HepG2 (cell line): ENCODE data around the gene GTF2E1. TPM values are rescaled to one million over a fixed set of nuclear protein-coding genes. Genes with fewer than 3 reads are reported as not detected.

Experiments used
- ATAC-seq: fragments of 200-7000 bp; cut with Tn5 transposase; 3 replicates; pipeline ENCODE4 v1.9.1; 2020; ENCODE audit warnings: mild to moderate bottlenecking, moderate library complexity
- BruUV-seq: library from RNA; stranded (reverse); fragments of 400-500 nt; replicated peaks from 2 replicates; lab custom pipeline; 2021; lab: Mats Ljungman, UMichigan
- CTCF ChIA-PET: fragments of 300-600 bp; formaldehyde crosslinking; extraction: SDS; loops from one replicate; lab custom pipeline; 2021; ENCODE audit warnings: low total read pairs, inconsistent platforms, low intra/inter-chr PET ratio; lab: Yijun Ruan, JAX
- POLR2A ChIA-PET: fragments of 350-600 bp; sonication (Branson Sonifier 250); formaldehyde crosslinking; loops from one replicate; lab custom pipeline; 2020; ENCODE audit warnings: antibody characterized with exemption, inconsistent platforms; lab: Yijun Ruan, JAX
- DNase-seq: peaks from one replicate; pipeline ENCODE4 v3.0.0-alpha.2; 2015; ENCODE audit warnings: low spot score
- FAIRE-seq: peaks from 3 replicates; lab custom pipeline; 2011; peaks lifted over from hg19 to GRCh38; lab: Jason Lieb, UNC
- H2AFZ ChIP-seq: one replicate; pipeline ENCODE4 v1.6.1; 2011; ENCODE audit warnings: low read length, inconsistent platforms
- H3K27ac ChIP-seq: fragments of 300-600 bp; 3 replicates; pipeline ENCODE4 v1.8.0; 2011; ENCODE audit warnings: mixed run types, mild to moderate bottlenecking, mixed read lengths, low read length, inconsistent platforms; ENCODE audit not compliant: insufficient read depth; ENCODE audit errors: extremely low read length
- H3K27me3 ChIP-seq, 2 experiments: fragments of 200-600 bp in 1 of 2; 2 replicates in 1 of 2; 3 replicates in 1 of 2; pipeline versions ENCODE4 v1.6.0 to v1.8.0; 2011; ENCODE audit warnings: low read length in 2 of 2, mild to moderate bottlenecking in 2 of 2, moderate library complexity in 2 of 2, inconsistent platforms in 1 of 2; ENCODE audit not compliant: insufficient read depth in 2 of 2, control insufficient read depth in 1 of 2
- H3K36me3 ChIP-seq, 2 experiments: fragments of 200-600 bp in 1 of 2; replicated peaks in 1 of 2; 2 replicates in 1 of 2; 3 replicates in 1 of 2; pipeline versions ENCODE4 v1.5.1 to v1.8.0; 2011; ENCODE audit warnings: low read length in 2 of 2, inconsistent platforms in 1 of 2; ENCODE audit not compliant: insufficient read depth in 2 of 2, control insufficient read depth in 1 of 2
- H3K4me1 ChIP-seq: 2 replicates; pipeline ENCODE4 v1.5.1; 2012; ENCODE audit warnings: low read length, inconsistent platforms; ENCODE audit not compliant: insufficient read depth
- H3K4me2 ChIP-seq: 2 replicates; pipeline ENCODE4 v1.6.0; 2011; ENCODE audit warnings: low read depth, low read length, inconsistent platforms
- H3K4me3 ChIP-seq, 3 experiments: fragments of 200-600 bp in 1 of 3; sonication (generic), shearing (Covaris generic) in 1 of 3; replicated peaks in 1 of 3; 2 replicates each; pipeline ENCODE4 v1.5.1; 2011 to 2016; ENCODE audit warnings: low read length in 3 of 3, inconsistent platforms in 2 of 3, low read depth in 2 of 3, mild to moderate bottlenecking in 2 of 3, control low read depth in 1 of 3, mixed read lengths in 1 of 3; ENCODE audit not compliant: insufficient read depth in 1 of 3
- H3K79me2 ChIP-seq: one replicate; pipeline ENCODE4 v1.6.1; 2011; ENCODE audit warnings: low read length, inconsistent platforms; ENCODE audit not compliant: insufficient read depth
- H3K9ac ChIP-seq: 2 replicates; pipeline ENCODE4 v1.6.0; 2011; ENCODE audit warnings: mild to moderate bottlenecking, low read depth, low read length, inconsistent platforms; ENCODE audit not compliant: insufficient read depth
- H3K9me3 ChIP-seq: 2 replicates; pipeline ENCODE4 v1.5.1; 2012; ENCODE audit warnings: mild to moderate bottlenecking, low read length
- H4K20me1 ChIP-seq: 2 replicates; pipeline ENCODE4 v1.6.0; 2011; ENCODE audit warnings: inconsistent platforms, mild to moderate bottlenecking, low read length, moderate library complexity; ENCODE audit not compliant: insufficient read depth
- CEBPZ ChIP-seq: IDR thresholded peaks from 2 replicates; pipeline ENCODE4 v1.6.1; 2012; ENCODE audit warnings: low read length, improper control_type of control experiment
- CREBL2 ChIP-seq: sonication (generic); formaldehyde crosslinking; IDR thresholded peaks from 2 replicates; pipeline ENCODE4 v1.8.1; 2023; ENCODE audit warnings: missing genetic modification reagents, mild to moderate bottlenecking, borderline replicate concordance
- ELF3 ChIP-seq: IDR thresholded peaks from 2 replicates; pipeline ENCODE4 v1.6.1; 2016; ENCODE audit warnings: missing genetic modification reagents, missing compliant biosample characterization
- FLYWCH1 ChIP-seq: sonication (generic); formaldehyde crosslinking; IDR thresholded peaks from 2 replicates; pipeline ENCODE4 v1.8.1; 2023; ENCODE audit warnings: mild to moderate bottlenecking, missing genetic modification reagents
- HDAC6 ChIP-seq: fragments of 200-600 bp; sonication (generic); IDR thresholded peaks from 2 replicates; pipeline ENCODE4 v1.7.0; 2017; ENCODE audit warnings: mild to moderate bottlenecking, antibody characterized with exemption, low read length, low read depth
- HNF4A ChIP-seq: sonication (generic); formaldehyde crosslinking; IDR thresholded peaks from 2 replicates; pipeline ENCODE4 v1.4.0; 2020; ENCODE audit warnings: missing genetic modification reagents
- HNRNPLL ChIP-seq: fragments of 200-400 bp; formaldehyde crosslinking; IDR thresholded peaks from 2 replicates; pipeline ENCODE4 v1.6.1; 2017; ENCODE audit warnings: mild to moderate bottlenecking, low read depth, low read length; ENCODE audit not compliant: poor library complexity, severe bottlenecking
- MATR3 ChIP-seq: sonication (generic); formaldehyde crosslinking; IDR thresholded peaks from 2 replicates; pipeline ENCODE4 v1.4.0; 2020; ENCODE audit warnings: missing genetic modification reagents
- POLR2AphosphoS5 ChIP-seq: IDR thresholded peaks from 2 replicates; pipeline ENCODE4 v1.6.1; 2012; ENCODE audit warnings: low read depth, low read length
- RXRB ChIP-seq: IDR thresholded peaks from 2 replicates; pipeline ENCODE4 v1.6.1; 2016; ENCODE audit warnings: borderline replicate concordance, missing genetic modification reagents, missing compliant biosample characterization
- ZNF17 ChIP-seq: sonication (generic); formaldehyde crosslinking; IDR thresholded peaks from 2 replicates; pipeline ENCODE4 v1.5.0; 2020; ENCODE audit warnings: mild to moderate bottlenecking, missing genetic modification reagents
- ZNF331 ChIP-seq: sonication (generic); formaldehyde crosslinking; IDR thresholded peaks from 2 replicates; pipeline ENCODE4 v1.4.0; 2020; ENCODE audit warnings: missing genetic modification reagents
- ZNF598 ChIP-seq: sonication (generic); formaldehyde crosslinking; IDR thresholded peaks from 2 replicates; pipeline ENCODE4 v1.5.1; 2020; ENCODE audit warnings: mild to moderate bottlenecking, missing genetic modification reagents, borderline replicate concordance
- ZSCAN25 ChIP-seq: sonication (generic); formaldehyde crosslinking; IDR thresholded peaks from 2 replicates; pipeline ENCODE4 v1.8.0; 2022; ENCODE audit warnings: mild to moderate bottlenecking, missing genetic modification reagents
- in situ Hi-C: cut with HindIII; loops from 2 replicates; pipeline ENCODE4 v1.10.0; 2017; ENCODE audit warnings: low pct_unique_long_range_greater_than_20kb; ENCODE audit not compliant: extremely low pct_ligation_motif_present
- intact Hi-C: fragments of 100-400 bp; cut with micrococcal nuclease; formaldehyde crosslinking; loops from one replicate; pipeline ENCODE4 v1.10.0; 2022; ENCODE audit not compliant: unreplicated experiment
- polyA plus RNA-seq, 8 experiments: library from polyadenylated mRNA; depleted of rRNA in 3 of 8; stranded (reverse) in 7 of 8; unstranded in 1 of 8; fragments of >200 nt; fragmentation: Illumina TruSeq in 4 of 8; extraction: Trizol in 4 of 8; gene quantifications; 2 replicates each; pipeline versions ENCODE4 v1.2.1 to v1.2.3, GENCODE V29; 2011 to 2016; ENCODE audit warnings: low read depth in 4 of 8, missing spikeins in 1 of 8, mixed read lengths in 1 of 8; ENCODE audit not compliant: insufficient read depth in 1 of 8
- total RNA-seq, 5 experiments: library from RNA; depleted of rRNA; stranded (reverse); fragments of >200 nt; fragmentation: Illumina TruSeq; extraction: Trizol; gene quantifications; 2 replicates each; pipeline ENCODE4 v1.2.3, GENCODE V29; 2016; ENCODE audit warnings: low read depth in 1 of 5

The GTF2E1 gene
- total and polyA plus RNA-seq, 2 of the 13 experiments (the other 11 are each of a cell fraction or from before 2014, with no cell fraction given) = 7.7 to 21.5 TPM

GRCh38 chr3:120706950-120707349 lies 35.6 kb upstream of the GTF2E1 start:
- H3K4me3 ChIP-seq = no peak overlapping the region
- H3K79me2 ChIP-seq = no peaks in the 10 kb centered on the region
- no peaks in the 10 kb centered on the region for H3K4me1 ChIP-seq
- ChIA-PET CTCF (no interaction called here), POLR2A (interaction anchor here (0.9 kb wide), 1 partner anchor 25 kb away, joined by 3 read pairs; the partner anchor contains the start of gene HGD)
- DNase-seq (no peak), FAIRE-seq (no peak), ATAC-seq (no peak)
- H3K9me3 ChIP-seq = no peaks in the 10 kb centered on the region
- BruUV-seq = no TSS peak
- H3K36me3 ChIP-seq = peaks cover 0 to 18% of the 10 kb centered on the region in 2 experiments; a peak in 2 of 5 replicates
- H3K27ac ChIP-seq = no peak overlapping the region
- no peak for TF ChIP-seq HDAC6
- TF ChIP-seq POLR2AphosphoS5 = no peak
- no peak for TF ChIP-seq HNF4A (CRISPR knock-in tag)
- no peak for TF ChIP-seq ZNF598 (CRISPR knock-in tag)
- TF ChIP-seq RXRB = no peak
- no peak for TF ChIP-seq CREBL2 (CRISPR knock-in tag)
- no peak for TF ChIP-seq ZNF331
- no peak for TF ChIP-seq CEBPZ
- TF ChIP-seq FLYWCH1 (CRISPR knock-in tag) = no peak
- no peak for TF ChIP-seq MATR3
- no peak for TF ChIP-seq ZNF17 (CRISPR knock-in tag)
- TF ChIP-seq HNRNPLL = no peak
- no peak for TF ChIP-seq ELF3 (CRISPR knock-in tag)
- TF ChIP-seq ZSCAN25 (CRISPR knock-in tag) = no peak
- H3K4me2 ChIP-seq = no peak overlapping the region
- intact Hi-C loops (no loop called here), in situ Hi-C loops (no loop called here)
- no peak overlapping the region for H2AFZ ChIP-seq
- H4K20me1 ChIP-seq = no peaks in the 10 kb centered on the region
- H3K9ac ChIP-seq = no peak overlapping the region
- no peaks in the 10 kb centered on the region for H3K27me3 ChIP-seq
